Measurements from ENCODE around the gene CLIP4. TPM values are rescaled to one million over a fixed set of nuclear protein-coding genes. Genes with fewer than 3 reads are reported as not detected.

The CLIP4 gene
- total and polyA plus RNA-seq, 10 of the 15 experiments (the other 5 are each of a cell fraction or from before 2014, with no cell fraction given): 5.5 to 34.9 (median 16.8) TPM

- in situ Hi-C loops (cut with MboI): no loop called here
- H3K79me2 ChIP-seq (ENCODE audit: control insufficient read depth, insufficient read depth, low read length): no peaks in the 10 kb centered on the region
- no peaks in the 10 kb centered on the region for H3K4me1 ChIP-seq (ENCODE audit: control insufficient read depth, insufficient read depth, low read length)
- 0 out of 2 replicates have a peak, but pooled peaks have one; percentile 6 for TF ChIP-seq POLR2AphosphoS5 (IDR thresholded peaks at IDR 0.05; ENCODE audit: low read length)
- no peak for TF ChIP-seq CTCF (IDR thresholded peaks at IDR 0.05 in 2 of 3, conservative IDR thresholded peaks at IDR 0.05 in 1 of 3; ENCODE audit: control insufficient read depth in 2 of 3, extremely low read depth in 1 of 3, insufficient read depth in 1 of 3, low read depth in 3 of 3, low read length in 3 of 3)
- CTCF ChIA-PET: no interaction called here
- RAD21 ChIA-PET (ENCODE audit: unreplicated experiment): no interaction called here
- intact Hi-C loops (cut with micrococcal nuclease; ENCODE audit: unreplicated experiment): no loop called here
- no peaks in the 10 kb centered on the region for H3K36me3 ChIP-seq (ENCODE audit: control insufficient read depth in 2 of 2, insufficient read depth in 2 of 2, low read length in 1 of 2)
- H4K20me1 ChIP-seq (ENCODE audit: control insufficient read depth, insufficient read depth): no peaks in the 10 kb centered on the region
- SMC1A ChIA-PET (ENCODE audit: uncharacterized antibody, unreplicated experiment): no interaction called here
- 63% methylated on average over 20 of the region's 20 CpGs for WGBS (ENCODE audit: insufficient coverage, insufficient replicate concordance, low lambda C conversion rate, missing lambda C conversion rate)
- POLR2A ChIA-PET: no interaction called here
- H3K4me3 ChIP-seq: no peak overlapping the region
- FAIRE-seq: no peak
- H3K27me3 ChIP-seq (replicated peaks in 1 of 2; ENCODE audit: control insufficient read depth in 2 of 2, insufficient read depth in 2 of 2, low read length in 1 of 2): no peaks in the 10 kb centered on the region
- BruUV-seq (replicated peaks): no TSS peak
- H3K9ac ChIP-seq (ENCODE audit: control insufficient read depth, insufficient read depth, low read length): no peak overlapping the region
- no peak for DNase-seq (ENCODE audit: low read depth, low spot score)
- H3K27ac ChIP-seq (ENCODE audit: control insufficient read depth, insufficient read depth): no peak overlapping the region
- no peaks in the 10 kb centered on the region for H3K9me3 ChIP-seq (replicated peaks; ENCODE audit: control insufficient read depth, insufficient read depth, low read length)
- no peak overlapping the region for H2AFZ ChIP-seq (ENCODE audit: control insufficient read depth, low read depth, low read length)
- no peak for ATAC-seq
- no peak overlapping the region for H3K4me2 ChIP-seq (ENCODE audit: control insufficient read depth, insufficient read depth)
These were observed 100.8 kb downstream of the CLIP4 start for GRCh38 chr2:29215739-29216608.

- H3K79me2 ChIP-seq (ENCODE audit: control insufficient read depth, insufficient read depth, low read length): no peaks in the 10 kb centered on the region
- BruUV-seq (replicated peaks): no TSS peak
- H3K9ac ChIP-seq (ENCODE audit: control insufficient read depth, insufficient read depth, low read length): no peak overlapping the region
- in situ Hi-C loops (cut with MboI): no loop called here
- ChIA-PET SMC1A (ENCODE audit: uncharacterized antibody, unreplicated experiment) (no interaction called here), POLR2A (no interaction called here), RAD21 (ENCODE audit: unreplicated experiment) (no interaction called here), CTCF (no interaction called here)
- H3K4me3 ChIP-seq: no peak overlapping the region
- no peaks in the 10 kb centered on the region for H4K20me1 ChIP-seq (ENCODE audit: control insufficient read depth, insufficient read depth)
- H3K27me3 ChIP-seq (replicated peaks in 1 of 2; ENCODE audit: control insufficient read depth in 2 of 2, insufficient read depth in 2 of 2, low read length in 1 of 2): no peaks in the 10 kb centered on the region
- DNase-seq (ENCODE audit: low read depth, low spot score) (no peak), ATAC-seq (no peak), FAIRE-seq (no peak)
- no peaks in the 10 kb centered on the region for H3K9me3 ChIP-seq (replicated peaks; ENCODE audit: control insufficient read depth, insufficient read depth, low read length)
- H3K4me2 ChIP-seq (ENCODE audit: control insufficient read depth, insufficient read depth): no peak overlapping the region
- no peak overlapping the region for H3K27ac ChIP-seq (ENCODE audit: control insufficient read depth, insufficient read depth)
- H3K36me3 ChIP-seq (ENCODE audit: control insufficient read depth in 2 of 2, insufficient read depth in 2 of 2, low read length in 1 of 2): no peaks in the 10 kb centered on the region
- WGBS (ENCODE audit: insufficient coverage, insufficient replicate concordance, low lambda C conversion rate, missing lambda C conversion rate): 72% methylated on average over 5 of the region's 5 CpGs
- H3K4me1 ChIP-seq (ENCODE audit: control insufficient read depth, insufficient read depth, low read length): no peaks in the 10 kb centered on the region
- no peak overlapping the region for H2AFZ ChIP-seq (ENCODE audit: control insufficient read depth, low read depth, low read length)
- TF ChIP-seq CHD2 (IDR thresholded peaks at IDR 0.05; ENCODE audit: borderline replicate concordance, low read depth, low read length) (no peak), EGR1 (IDR thresholded peaks at IDR 0.05; ENCODE audit: borderline replicate concordance in 1 of 2, low read depth in 2 of 2, low read length in 2 of 2) (no peak), SMARCA5 (IDR thresholded peaks at IDR 0.05) (no peak), CREM (IDR thresholded peaks at IDR 0.05; ENCODE audit: low read depth) (no peak), SMAD5 (IDR thresholded peaks at IDR 0.05; ENCODE audit: low read depth) (no peak), MXI1 (IDR thresholded peaks at IDR 0.05; ENCODE audit: low read depth, low read length) (no peak), RUNX3 (IDR thresholded peaks at IDR 0.05; ENCODE audit: low read length) (no peak), ELK1 (IDR thresholded peaks at IDR 0.05; ENCODE audit: low read depth, low read length) (no peak), EED (IDR thresholded peaks at IDR 0.05; ENCODE audit: low read depth) (no peak), RCOR1 (conservative IDR thresholded peaks at IDR 0.05; ENCODE audit: low read depth, low read length) (no peak), NR2C1 (IDR thresholded peaks at IDR 0.05) (no peak)
- intact Hi-C loops (cut with micrococcal nuclease; ENCODE audit: unreplicated experiment): no loop called here
These were observed 101.3 kb downstream of the CLIP4 start for GRCh38 chr2:29216609-29216909.

Data from GM12878 (cell line).